GM21737 (cell line): ENCODE measurements around the gene TRIOBP.
"Not testable (repeated sequence)": the region's sequence is repeated elsewhere in the genome, so short reads cannot be mapped to it uniquely, and the experiment has no call there.

Source experiments
- ATAC-seq: cut with Tn5 transposase; IDR thresholded peaks from one replicate; pipeline ENCODE4 v1.9.1; 2021; ENCODE audit warnings: mild to moderate bottlenecking, moderate library complexity; ENCODE audit not compliant: unreplicated experiment

The TRIOBP gene

GRCh38 chr22:37690901-37691504 is 5.8 kb upstream of the TRIOBP start:
- ATAC-seq: no peak

GRCh38 chr22:37692627-37693285 is 4.1 kb upstream of the TRIOBP start:
- ATAC-seq: no peak

- not testable (repeated sequence) for ATAC-seq
Observed at GRCh38 chr22:37694131-37694530, 2.7 kb upstream of the TRIOBP start.

- ATAC-seq: not testable (repeated sequence)
Observed at GRCh38 chr22:37696260-37696656, 590 bp upstream of the TRIOBP start.

- ATAC-seq: no peak
Observed at GRCh38 chr22:37697538-37697835, 639 bp downstream of the TRIOBP start.

DNA sequence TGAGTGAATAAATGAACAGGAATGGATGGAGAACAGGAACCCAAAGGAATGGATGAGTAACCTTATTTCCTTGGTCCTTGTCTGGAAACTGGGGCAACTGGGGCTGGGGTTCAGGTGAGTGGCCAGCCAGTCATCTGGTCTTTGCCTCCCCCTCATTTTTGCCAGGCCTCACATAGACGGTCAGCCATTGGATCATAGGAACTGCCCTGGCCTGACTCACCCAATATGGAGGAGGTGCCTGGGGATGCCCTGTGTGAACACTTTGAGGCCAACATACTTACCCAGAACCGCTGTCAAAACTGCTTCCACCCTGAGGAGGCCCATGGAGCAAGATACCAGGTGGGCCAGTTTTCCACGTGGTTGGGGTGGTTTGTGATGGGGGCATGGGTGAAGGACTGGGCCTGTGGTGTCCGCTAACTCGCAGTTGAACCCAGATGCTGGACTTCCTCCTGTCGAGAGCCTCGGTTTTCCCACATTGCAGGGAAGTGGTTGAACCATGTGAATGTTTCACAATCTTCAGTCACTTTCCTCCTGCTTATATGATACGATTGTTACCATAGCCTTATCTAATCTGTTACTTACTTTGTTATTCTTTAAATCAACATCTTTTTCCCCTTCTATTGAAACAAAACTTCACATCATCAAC is 4.4 kb downstream of the TRIOBP start:
- no peak for ATAC-seq

GRCh38 chr22:37703906-37704305 is 7.1 kb downstream of the TRIOBP start:
- no peak for ATAC-seq

DNA sequence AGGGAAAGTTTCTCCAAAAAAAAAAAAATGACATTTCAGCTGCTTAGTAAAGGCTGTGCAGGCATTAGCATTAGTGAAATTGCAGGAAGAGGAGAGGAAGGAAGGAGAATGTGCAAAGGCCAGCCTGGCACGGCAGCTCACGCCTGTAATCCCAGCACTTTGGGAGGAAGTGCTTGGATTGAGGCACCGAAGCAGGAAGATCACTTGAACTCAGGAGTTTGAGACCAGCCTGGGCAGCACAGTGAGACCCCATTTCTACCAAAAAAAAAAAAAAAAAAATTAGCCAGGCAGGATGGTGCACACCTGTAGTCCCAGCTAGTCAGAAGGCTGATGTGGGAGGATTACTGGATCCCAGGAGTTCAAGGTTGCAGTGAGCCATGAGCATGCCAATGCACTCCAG is 7.8 kb downstream of the TRIOBP start:
- ATAC-seq: no peak

GRCh38 chr22:37705205-37705604 is 8.4 kb downstream of the TRIOBP start:
- no peak for ATAC-seq

DNA sequence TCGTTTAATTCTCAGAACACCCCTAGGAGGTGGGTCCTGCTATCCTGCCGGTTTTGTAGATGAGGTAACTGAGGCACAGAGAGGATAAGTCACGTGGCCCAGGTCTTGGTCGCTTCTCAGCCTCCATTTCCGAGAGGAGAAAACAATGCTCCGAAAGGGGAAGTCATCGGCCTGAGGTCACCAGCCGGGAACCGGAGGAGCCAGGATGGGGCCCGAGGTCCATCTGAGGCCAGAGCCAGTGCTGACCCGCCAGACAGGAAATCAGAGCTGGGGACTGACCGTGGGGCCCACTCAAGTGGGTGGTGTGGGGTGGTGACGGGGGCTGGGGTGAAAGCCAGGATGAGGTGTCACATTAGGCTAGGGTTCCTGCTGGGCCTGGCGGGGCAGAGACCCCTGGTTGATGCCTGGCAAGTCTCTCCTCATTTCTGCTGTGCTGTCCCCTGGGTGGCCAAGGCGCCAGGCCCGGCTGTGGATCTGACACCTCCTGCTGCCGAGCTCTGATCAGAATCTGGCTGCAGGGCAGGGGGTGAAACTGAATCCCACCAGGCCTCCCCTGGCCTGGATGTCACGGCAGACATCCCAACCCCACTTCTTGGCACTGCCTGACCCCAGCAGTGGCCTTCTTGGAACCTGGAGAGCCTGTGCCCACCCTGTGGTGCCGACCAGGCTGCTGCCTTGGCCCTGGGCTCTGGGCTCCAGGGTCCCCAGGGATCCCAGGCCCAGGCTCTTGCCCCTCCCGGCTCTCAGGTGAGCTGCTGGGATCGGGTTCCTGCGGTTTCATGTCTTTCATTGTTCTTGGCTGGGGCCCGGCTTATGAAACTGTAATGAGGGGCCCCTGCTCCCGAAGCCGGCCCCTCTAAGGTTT is 12.0 kb downstream of the TRIOBP start:
- ATAC-seq: no peak

DNA sequence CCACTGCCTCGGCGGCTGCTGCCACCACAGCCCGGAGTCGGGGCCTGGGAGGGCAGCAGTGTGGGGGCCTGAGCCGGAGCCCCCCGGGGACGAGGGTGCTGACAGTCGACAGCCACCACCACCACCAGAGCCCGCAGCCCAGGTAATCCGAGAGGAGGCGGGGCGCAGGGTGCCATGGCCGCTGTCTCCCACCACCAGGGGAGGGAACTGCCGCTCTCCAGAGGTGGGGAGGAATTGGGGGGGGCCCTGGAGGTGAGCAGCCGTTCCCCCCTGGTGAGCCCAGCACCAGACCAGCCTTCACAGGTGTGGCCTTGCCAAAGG is 12.6 kb downstream of the TRIOBP start:
- no peak for ATAC-seq

GRCh38 chr22:37710675-37711074 is 13.8 kb downstream of the TRIOBP start:
- ATAC-seq: no peak

DNA sequence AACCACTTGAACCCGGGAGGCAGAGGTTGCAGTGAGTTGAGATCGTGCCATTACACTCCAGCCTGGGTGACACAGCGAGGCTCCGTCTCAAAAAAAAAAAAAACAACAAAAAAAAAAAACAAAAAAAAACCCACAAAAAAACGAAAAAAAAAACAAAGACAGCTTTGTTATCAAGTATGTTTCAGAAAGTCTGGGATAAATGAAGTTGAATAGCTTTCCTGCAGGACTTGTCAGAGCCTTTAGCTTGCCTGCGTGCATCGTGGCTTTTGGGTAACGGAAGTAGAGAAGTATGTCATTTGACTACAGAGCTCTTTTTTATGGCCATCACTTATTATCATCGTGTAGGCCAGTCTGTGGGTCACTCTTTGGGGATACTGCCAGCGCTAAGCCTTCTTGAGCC is 14.6 kb downstream of the TRIOBP start:
- no peak for ATAC-seq

GRCh38 chr22:37713761-37714160 is 16.9 kb downstream of the TRIOBP start:
- ATAC-seq: no peak

- ATAC-seq: no peak
Observed at GRCh38 chr22:37714634-37715033, 17.8 kb downstream of the TRIOBP start.

- ATAC-seq: no peak
Observed at GRCh38 chr22:37715760-37716159, 18.9 kb downstream of the TRIOBP start.

- no peak for ATAC-seq
Observed at GRCh38 chr22:37716708-37717107, 19.9 kb downstream of the TRIOBP start.

- ATAC-seq: not testable (repeated sequence)
Observed at GRCh38 chr22:37717235-37717634, 20.4 kb downstream of the TRIOBP start.

GRCh38 chr22:37717746-37718305 is 21.0 kb downstream of the TRIOBP start:
- not testable (repeated sequence) for ATAC-seq

GRCh38 chr22:37725551-37726240 is 28.8 kb downstream of the TRIOBP start:
- ATAC-seq: no peak
